ENCODE results near the gene BCAS2.

Gene BCAS2

GRCh38 chr1:114559356-114559755 is 22.1 kb downstream of the BCAS2 start:
- DNase-seq (ENCODE audit: low read depth in 1 of 2, low spot score in 1 of 2), result no peak

GRCh38 chr1:114558544-114558943 is 22.9 kb downstream of the BCAS2 start:
- no peak for DNase-seq (ENCODE audit: low read depth in 1 of 2, low spot score in 1 of 2)

- DNase-seq (ENCODE audit: low read depth in 1 of 2, low spot score in 1 of 2), result no peak
These were observed 26.8 kb downstream of the BCAS2 start for GRCh38 chr1:114554577-114554976.

GRCh38 chr1:114552106-114552639 is 29.2 kb downstream of the BCAS2 start:
- no peak for DNase-seq (ENCODE audit: low read depth in 1 of 2, low spot score in 1 of 2)

GRCh38 chr1:114551400-114551799 is 30.0 kb downstream of the BCAS2 start:
- DNase-seq (ENCODE audit: low read depth in 1 of 2, low spot score in 1 of 2), result no peak

GRCh38 chr1:114550336-114550735 is 31.1 kb downstream of the BCAS2 start:
- DNase-seq (ENCODE audit: low read depth in 1 of 2, low spot score in 1 of 2), result no peak

- no peak for DNase-seq (ENCODE audit: low read depth in 1 of 2, low spot score in 1 of 2)
These were observed 32.3 kb downstream of the BCAS2 start for GRCh38 chr1:114549137-114549536.

GRCh38 chr1:114547076-114547475 is 34.3 kb downstream of the BCAS2 start:
- no peak for DNase-seq (ENCODE audit: low read depth in 1 of 2, low spot score in 1 of 2)

- no peak for DNase-seq (ENCODE audit: low read depth in 1 of 2, low spot score in 1 of 2)
These were observed 35.6 kb downstream of the BCAS2 start for GRCh38 chr1:114545796-114546195.

- DNase-seq (ENCODE audit: low read depth in 1 of 2, low spot score in 1 of 2), result no peak
These were observed 36.1 kb downstream of the BCAS2 start for GRCh38 chr1:114545315-114545714.

- no peak for DNase-seq (ENCODE audit: low read depth in 1 of 2, low spot score in 1 of 2)
These were observed 40.6 kb downstream of the BCAS2 start for GRCh38 chr1:114540821-114541220.

- DNase-seq (ENCODE audit: low read depth in 1 of 2, low spot score in 1 of 2), result no peak
These were observed 41.1 kb downstream of the BCAS2 start for GRCh38 chr1:114540272-114540671.

- DNase-seq (ENCODE audit: low read depth in 1 of 2, low spot score in 1 of 2), result no peak
These were observed 45.4 kb downstream of the BCAS2 start for GRCh38 chr1:114536043-114536442.

GRCh38 chr1:114535401-114535800 is 46.0 kb downstream of the BCAS2 start:
- DNase-seq (ENCODE audit: low read depth in 1 of 2, low spot score in 1 of 2), result no peak

- no peak for DNase-seq (ENCODE audit: low read depth in 1 of 2, low spot score in 1 of 2)
These were observed 50.3 kb downstream of the BCAS2 start for GRCh38 chr1:114531094-114531493.

- DNase-seq (ENCODE audit: low read depth in 1 of 2, low spot score in 1 of 2), result no peak
These were observed 51.2 kb downstream of the BCAS2 start for GRCh38 chr1:114530224-114530623.

GRCh38 chr1:114524944-114525343 is 56.5 kb downstream of the BCAS2 start:
- DNase-seq (ENCODE audit: low read depth in 1 of 2, low spot score in 1 of 2), result no peak

- no peak for DNase-seq (ENCODE audit: low read depth in 1 of 2, low spot score in 1 of 2)
These were observed 59.2 kb downstream of the BCAS2 start for GRCh38 chr1:114522264-114522575.

GRCh38 chr1:114521396-114522263 is 59.8 kb downstream of the BCAS2 start:
- DNase-seq (ENCODE audit: low read depth in 1 of 2, low spot score in 1 of 2), result no peak

Data from stimulated activated CD4-positive, alpha-beta T cell treated with anti-CD3 and anti-CD28 coated beads, Interleukin-15, amount 100 ng/mL, for 1 hour (primary cell).